Ishikawa (cell line): ENCODE measurements around the gene TBKBP1.

Experiments
- CEBPB ChIP-seq: IDR thresholded peaks from 2 replicates; pipeline ENCODE4 v1.6.1; 2012
- CREB1 ChIP-seq: IDR thresholded peaks from 2 replicates; pipeline ENCODE4 v1.6.1; 2012; ENCODE audit warnings: low read depth
- EGR1 ChIP-seq: IDR thresholded peaks from 2 replicates; pipeline ENCODE4 v1.6.1; 2012
- EP300 ChIP-seq: IDR thresholded peaks from 2 replicates; pipeline ENCODE4 v1.6.1; 2012; ENCODE audit warnings: borderline replicate concordance
- FOXM1 ChIP-seq: IDR thresholded peaks from 2 replicates; pipeline ENCODE4 v1.6.1; 2012; ENCODE audit warnings: low read depth, borderline replicate concordance
- MAX ChIP-seq: IDR thresholded peaks from 2 replicates; pipeline ENCODE4 v1.6.1; 2012
- NFIC ChIP-seq: IDR thresholded peaks from 2 replicates; pipeline ENCODE4 v1.6.1; 2012
- RAD21 ChIP-seq: IDR thresholded peaks from 2 replicates; pipeline ENCODE4 v1.6.1; 2012; ENCODE audit warnings: low read depth
- REST ChIP-seq: IDR thresholded peaks from 2 replicates; pipeline ENCODE4 v1.6.1; 2012; ENCODE audit warnings: low read depth, mild to moderate bottlenecking
- TAF1 ChIP-seq: IDR thresholded peaks from 2 replicates; pipeline ENCODE4 v1.6.1; 2012; ENCODE audit warnings: low read depth, mild to moderate bottlenecking
- TCF12 ChIP-seq: IDR thresholded peaks from 2 replicates; pipeline ENCODE4 v1.6.1; 2012; ENCODE audit warnings: low read depth
- TEAD4 ChIP-seq: IDR thresholded peaks from 2 replicates; pipeline ENCODE4 v1.6.1; 2012
- USF1 ChIP-seq: IDR thresholded peaks from 2 replicates; pipeline ENCODE4 v1.6.1; 2012
- YY1 ChIP-seq: IDR thresholded peaks from 2 replicates; pipeline ENCODE4 v1.6.1; 2012; ENCODE audit warnings: low read depth
- ZBTB7A ChIP-seq: IDR thresholded peaks from 2 replicates; pipeline ENCODE4 v1.6.1; 2012; ENCODE audit warnings: low read depth

TBKBP1 gene

GRCh38 chr17:47751471-47751870, 57.5 kb downstream of the TBKBP1 start:
- no peak for TF ChIP-seq REST
- no peak for TF ChIP-seq EP300
- TF ChIP-seq NFIC: no peak
- TF ChIP-seq USF1: no peak
- TF ChIP-seq TCF12: no peak
- TF ChIP-seq TEAD4: no peak
- TF ChIP-seq CEBPB: no peak
- TF ChIP-seq ZBTB7A: no peak
- TF ChIP-seq CREB1: no peak
- no peak for TF ChIP-seq MAX
- TF ChIP-seq FOXM1: no peak
- no peak for TF ChIP-seq TAF1

- no peak for TF ChIP-seq MAX
- TF ChIP-seq FOXM1: no peak
- TF ChIP-seq ZBTB7A: no peak
- no peak for TF ChIP-seq CREB1
- TF ChIP-seq RAD21: no peak
- no peak for TF ChIP-seq NFIC
- no peak for TF ChIP-seq TCF12
- TF ChIP-seq EGR1: no peak
- no peak for TF ChIP-seq TAF1
- TF ChIP-seq YY1: no peak
- TF ChIP-seq USF1: no peak
- TF ChIP-seq TEAD4: no peak
- TF ChIP-seq REST: no peak
Measured at GRCh38 chr17:47757386-47757785, 63.4 kb downstream of the TBKBP1 start.

- TF ChIP-seq EGR1 (no peak), NFIC (no peak), CEBPB (no peak), RAD21 (no peak), REST (no peak), MAX (no peak), TEAD4 (no peak), CREB1 (no peak), YY1 (no peak), TAF1 (no peak), ZBTB7A (no peak), TCF12 (no peak), FOXM1 (no peak), EP300 (no peak)
Measured at GRCh38 chr17:47760409-47761140, 66.6 kb downstream of the TBKBP1 start.
